OCI-LY1 (cell line): ENCODE results near the gene PATJ.

Experiments used
- H2AFZ ChIP-seq: fragments of 200-600 bp; sonication (generic), shearing (Covaris generic); 2 replicates; pipeline ENCODE4 v1.6.0; 2014; ENCODE audit warnings: antibody characterized with exemption, mild to moderate bottlenecking, low read length
- H3F3A ChIP-seq: fragments of 200-600 bp; sonication (generic), shearing (Covaris generic); 2 replicates; pipeline ENCODE4 v1.6.0; 2014; ENCODE audit warnings: mild to moderate bottlenecking, antibody characterized with exemption, low read length, moderate library complexity; ENCODE audit not compliant: insufficient read depth
- H3K27ac ChIP-seq: fragments of 200-600 bp; sonication (generic); 2 replicates; pipeline ENCODE4 v1.5.1; 2014; ENCODE audit warnings: low read length, mixed run types, mild to moderate bottlenecking, low read depth; ENCODE audit not compliant: poor library complexity, severe bottlenecking
- H3K27me3 ChIP-seq: fragments of 200-600 bp; sonication (generic); 2 replicates; pipeline ENCODE4 v1.6.0; 2014; ENCODE audit warnings: antibody characterized with exemption, mild to moderate bottlenecking, low read length, moderate library complexity; ENCODE audit not compliant: insufficient read depth
- H3K36me3 ChIP-seq: fragments of 200-600 bp; sonication (generic); 2 replicates; pipeline ENCODE4 v1.6.1; 2014; ENCODE audit warnings: mild to moderate bottlenecking, antibody characterized with exemption, low read length, moderate library complexity, mixed read lengths; ENCODE audit not compliant: insufficient read depth
- H3K4me1 ChIP-seq: fragments of 200-600 bp; sonication (generic); 2 replicates; pipeline ENCODE4 v1.5.1; 2014; ENCODE audit warnings: mild to moderate bottlenecking, low read length, moderate library complexity; ENCODE audit not compliant: insufficient read depth, severe bottlenecking
- H3K4me2 ChIP-seq: fragments of 200-600 bp; sonication (generic), shearing (Covaris generic); 2 replicates; pipeline ENCODE4 v1.6.1; 2014; ENCODE audit warnings: low read length
- H3K4me3 ChIP-seq: fragments of 200-600 bp; sonication (generic); 2 replicates; pipeline ENCODE4 v1.5.1; 2014; ENCODE audit warnings: low read length, low read depth, mild to moderate bottlenecking, mixed read lengths; ENCODE audit not compliant: poor library complexity, severe bottlenecking
- H3K79me2 ChIP-seq: fragments of 200-600 bp; shearing (Covaris generic); 2 replicates; pipeline ENCODE4 v1.6.1; 2016; ENCODE audit warnings: mixed run types, low read length, mixed read lengths; ENCODE audit not compliant: insufficient read depth
- H3K9ac ChIP-seq: fragments of 200-600 bp; sonication (generic), shearing (Covaris generic); 2 replicates; pipeline ENCODE4 v1.6.1; 2014; ENCODE audit warnings: mild to moderate bottlenecking, low read length, mixed read lengths
- H3K9me2 ChIP-seq: fragments of 200-600 bp; sonication (generic), shearing (Covaris generic); 2 replicates; pipeline ENCODE4 v1.6.1; 2014; ENCODE audit warnings: low read depth, mild to moderate bottlenecking, low read length, mixed read lengths
- H3K9me3 ChIP-seq: fragments of 200-600 bp; shearing (Covaris generic); 2 replicates; pipeline ENCODE4 v1.6.1; 2014; ENCODE audit warnings: low read length, mixed read lengths
- H4K20me1 ChIP-seq: fragments of 200-600 bp; sonication (generic), shearing (Covaris generic); 2 replicates; pipeline ENCODE4 v1.6.0; 2016; ENCODE audit warnings: mild to moderate bottlenecking, low read length; ENCODE audit not compliant: insufficient read depth
- CTCF ChIP-seq: fragments of 200-600 bp; sonication (generic), shearing (Covaris generic); IDR thresholded peaks from 2 replicates; pipeline ENCODE4 v1.5.1; 2017; ENCODE audit warnings: mild to moderate bottlenecking, antibody characterized with exemption, low read length, moderate library complexity, mixed read lengths
- EZH2 ChIP-seq: fragments of 200-600 bp; sonication (generic), shearing (Covaris generic); IDR thresholded peaks from 2 replicates; pipeline ENCODE4 v1.8.0; 2017; ENCODE audit warnings: borderline replicate concordance, mixed run types, mild to moderate bottlenecking, antibody characterized with exemption, low read length, moderate library complexity, mixed read lengths

The PATJ gene

GRCh38 chr1:62003777-62004176 is 261.5 kb downstream of the PATJ start:
- TF ChIP-seq CTCF (no peak), EZH2 (no peak)
- H4K20me1 ChIP-seq = no peaks in the 10 kb centered on the region
- H2AFZ ChIP-seq = no peak overlapping the region
- H3K4me1 ChIP-seq = no peaks in the 10 kb centered on the region
- no peaks in the 10 kb centered on the region for H3K36me3 ChIP-seq
- H3F3A ChIP-seq = no peaks in the 10 kb centered on the region
- no peaks in the 10 kb centered on the region for H3K9me3 ChIP-seq
- H3K27ac ChIP-seq = no peak overlapping the region
- H3K9ac ChIP-seq = no peak overlapping the region
- no peaks in the 10 kb centered on the region for H3K27me3 ChIP-seq
- H3K9me2 ChIP-seq = no peaks in the 10 kb centered on the region
- no peak overlapping the region for H3K4me3 ChIP-seq
- no peaks in the 10 kb centered on the region for H3K79me2 ChIP-seq
- H3K4me2 ChIP-seq = no peak overlapping the region

DNA sequence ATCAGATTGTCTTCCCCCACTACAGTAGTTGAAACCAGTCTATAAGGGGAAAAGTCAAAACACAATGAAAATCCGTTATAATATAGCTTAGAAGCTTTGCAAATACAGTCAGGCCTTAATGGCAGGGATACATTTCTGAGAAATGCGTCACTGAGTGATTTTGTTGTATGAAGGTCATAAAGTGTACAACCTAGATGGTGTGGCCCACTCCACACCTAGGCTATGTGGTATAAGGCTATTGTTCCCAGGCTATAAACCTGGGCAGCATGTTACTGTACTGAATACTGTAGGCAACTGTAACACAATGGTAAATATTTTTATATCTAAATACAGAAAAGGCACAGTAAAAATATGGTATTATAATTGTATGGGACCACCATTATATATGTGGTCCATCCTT is 264.4 kb downstream of the PATJ start:
- no peak overlapping the region for H3K4me3 ChIP-seq
- H3K4me1 ChIP-seq = no peaks in the 10 kb centered on the region
- no peak overlapping the region for H2AFZ ChIP-seq
- no peaks in the 10 kb centered on the region for H3K9me3 ChIP-seq
- no peaks in the 10 kb centered on the region for H3K79me2 ChIP-seq
- no peak overlapping the region for H3K27ac ChIP-seq
- H3F3A ChIP-seq = no peaks in the 10 kb centered on the region
- no peaks in the 10 kb centered on the region for H3K36me3 ChIP-seq
- no peak overlapping the region for H3K4me2 ChIP-seq
- H3K9ac ChIP-seq = no peak overlapping the region
- no peaks in the 10 kb centered on the region for H3K27me3 ChIP-seq
- no peaks in the 10 kb centered on the region for H3K9me2 ChIP-seq
- H4K20me1 ChIP-seq = no peaks in the 10 kb centered on the region
- TF ChIP-seq CTCF (no peak), EZH2 (no peak)

- Histone ChIP-seq H3K4me1 (no peaks in the 10 kb centered on the region), H4K20me1 (no peaks in the 10 kb centered on the region), H3K4me3 (no peak overlapping the region), H3K36me3 (no peaks in the 10 kb centered on the region), H3K27me3 (no peaks in the 10 kb centered on the region), H2AFZ (no peak overlapping the region), H3K27ac (no peak overlapping the region), H3K79me2 (no peaks in the 10 kb centered on the region), H3K4me2 (no peak overlapping the region), H3K9ac (no peak overlapping the region), H3K9me3 (no peaks in the 10 kb centered on the region), H3F3A (no peaks in the 10 kb centered on the region), H3K9me2 (no peaks in the 10 kb centered on the region)
- TF ChIP-seq CTCF = no peak
- TF ChIP-seq EZH2 = no peak
These were observed 268.7 kb downstream of the PATJ start for GRCh38 chr1:62011006-62011405.
